Measurements from ENCODE around the gene LTB. TPM values are rescaled to one million over a fixed set of nuclear protein-coding genes. Genes with fewer than 3 reads are reported as not detected.

The LTB gene
- 0.46 TPM for total RNA-seq

GRCh38 chr6:31582230-31582643, at the start of gene LTB:
Gene LTB, minus strand, starts transcription at chr6:31582424. Its CDS starts 7 bp downstream, at chr6:31582417.

GRCh38 chr6:31620586-31621319, 38.5 kb upstream of the LTB start, which contains the start of gene PRRC2A:
Gene PRRC2A, plus strand, starts transcription at chr6:31620715. Its CDS starts 2,075 bp downstream, at chr6:31622790.

GRCh38 chr6:31614684-31615578, 32.7 kb upstream of the LTB start, which contains the start of gene AIF1:
Gene AIF1, plus strand, starts transcription at chr6:31615234. Its CDS starts 96 bp downstream, at chr6:31615330.

GRCh38 chr6:31586008-31586407, 3.8 kb upstream of the LTB start, which contains the start of gene LST1:
Gene LST1, plus strand, starts transcription at chr6:31586277. Its CDS starts 1,023 bp downstream, at chr6:31587300.

GRCh38 chr6:31575335-31575901, 6.8 kb downstream of the LTB start, which contains the start of gene TNF:
Gene TNF, plus strand, starts transcription at chr6:31575565. Its CDS starts 177 bp downstream, at chr6:31575742.

GRCh38 chr6:31572041-31572911, 9.9 kb downstream of the LTB start, which contains the start of gene LTA:
Gene LTA, plus strand, starts transcription at chr6:31572289. Its CDS starts 454 bp downstream, at chr6:31572743.

GRCh38 chr6:31546958-31547726, 35.1 kb downstream of the LTB start, which contains the start of gene NFKBIL1:
Gene NFKBIL1, plus strand, starts transcription at chr6:31547608. Its CDS starts 87 bp downstream, at chr6:31547695.

GRCh38 chr6:31546339-31546957, 35.8 kb downstream of the LTB start, which contains the start of gene ATP6V1G2:
Gene ATP6V1G2, minus strand, starts transcription at chr6:31546608. Its CDS starts 49 bp downstream, at chr6:31546559.

GRCh38 chr6:31541658-31542521, 40.3 kb downstream of the LTB start, which contains the start of gene DDX39B:
Gene DDX39B, minus strand, starts transcription at chr6:31542003. Its CDS starts 1,471 bp downstream, at chr6:31540532.

Small RNA genes lying within 50 kb of the gene (small RNA-seq; reads per million reads assigned to genes)
- 2.6 reads per million, percentile 89 among the genes with 10 or more reads in this experiment for gene SNORA38
- 274 reads per million, percentile 98 among the genes with 10 or more reads in this experiment for gene SNORD117
- not detected for gene SNORD84
- gene UQCRHP1 = not detected

Other genes with a start within 250 kb of the LTB start
- 56.7 TPM for gene HLA-B, start 225.2 kb downstream of the LTB start, total RNA-seq
- 2.3 TPM for gene MICA, start 178.8 kb downstream of the LTB start, total RNA-seq
- 0.69 TPM for gene MICB, start 84.3 kb downstream of the LTB start, total RNA-seq
- not detected for gene MCCD1, start 53.5 kb downstream of the LTB start, total RNA-seq
- gene DDX39B, start 40.4 kb downstream of the LTB start, total RNA-seq = 303 TPM
- 69.4 TPM for gene ATP6V1G2, start 35.8 kb downstream of the LTB start, total RNA-seq
- gene NFKBIL1, start 34.8 kb downstream of the LTB start, total RNA-seq = 16.1 TPM
- gene LTA, start 10.1 kb downstream of the LTB start, total RNA-seq = not detected
- 0.23 TPM for gene TNF, start 6.9 kb downstream of the LTB start, total RNA-seq
- 6.0 TPM for gene LST1, start 3.9 kb upstream of the LTB start, total RNA-seq
- gene NCR3, start 10.6 kb upstream of the LTB start, total RNA-seq = not detected
- gene AIF1, start 32.8 kb upstream of the LTB start, total RNA-seq = 22.6 TPM
- gene PRRC2A, start 38.3 kb upstream of the LTB start, total RNA-seq = 48.0 TPM
- gene BAG6, start 70.2 kb upstream of the LTB start, total RNA-seq = 174 TPM
- 0.69 TPM for gene APOM, start 73.5 kb upstream of the LTB start, total RNA-seq
- gene C6orf47, start 78.4 kb upstream of the LTB start, total RNA-seq = 15.9 TPM
- gene GPANK1, start 82.6 kb upstream of the LTB start, total RNA-seq = 12.0 TPM
- 70.1 TPM for gene CSNK2B, start 83.7 kb upstream of the LTB start, total RNA-seq
- gene LY6G5B, start 87.6 kb upstream of the LTB start, total RNA-seq = 3.7 TPM
- gene LY6G5C, start 98.6 kb upstream of the LTB start, total RNA-seq = 2.5 TPM
- 47.5 TPM for gene ABHD16A, start 120.9 kb upstream of the LTB start, total RNA-seq
- gene LY6G6F, start 124.4 kb upstream of the LTB start, total RNA-seq = not detected
- gene LY6G6D, start 132.9 kb upstream of the LTB start, total RNA-seq = not detected
- not detected for gene LY6G6C, start 139.3 kb upstream of the LTB start, total RNA-seq
- not detected for gene MPIG6B, start 140.9 kb upstream of the LTB start, total RNA-seq
- gene DDAH2, start 146.9 kb upstream of the LTB start, total RNA-seq = 86.3 TPM
- 44.1 TPM for gene CLIC1, start 154.1 kb upstream of the LTB start, total RNA-seq
- gene MSH5, start 157.6 kb upstream of the LTB start, total RNA-seq = 8.8 TPM
- gene SAPCD1, start 180.2 kb upstream of the LTB start, total RNA-seq = 2.1 TPM
- 0.69 TPM for gene VWA7, start 194.9 kb upstream of the LTB start, total RNA-seq
- 36.0 TPM for gene VARS1, start 213.3 kb upstream of the LTB start, total RNA-seq
- gene LSM2, start 224.5 kb upstream of the LTB start, total RNA-seq = 23.3 TPM
- gene HSPA1L, start 232.9 kb upstream of the LTB start, total RNA-seq = 8.1 TPM
- 190 TPM for gene HSPA1A, start 233.1 kb upstream of the LTB start, total RNA-seq
- 176 TPM for gene HSPA1B, start 245.3 kb upstream of the LTB start, total RNA-seq